ENCODE data around the gene QRFP.

The QRFP gene

GRCh38 chr9:130932255-130933079, 35.9 kb upstream of the QRFP start:
- Histone ChIP-seq H3K9ac (ENCODE audit: low read depth, low read length) (no peak overlapping the region), H3K9me3 (ENCODE audit: insufficient read depth, low read depth, low read length) (no peaks in the 10 kb centered on the region), H3K4me3 (ENCODE audit: low read length) (0 out of 2 replicates have a peak overlapping the region, but pooled peaks have one; percentile 1), H3K4me1 (ENCODE audit: insufficient read depth, low read length) (peaks cover 23% of the 10 kb centered on the region), H3K27ac (ENCODE audit: low read depth, low read length) (no peak overlapping the region), H3K36me3 (ENCODE audit: insufficient read depth, low read length) (no peaks in the 10 kb centered on the region), H3K27me3 (ENCODE audit: insufficient read depth, low read length) (peaks cover 11% of the 10 kb centered on the region)
- 49% methylated on average over 21 of the region's 21 CpGs for WGBS

- peaks cover 17% of the 10 kb centered on the region for H3K4me1 ChIP-seq (ENCODE audit: insufficient read depth, low read length)
- H3K27ac ChIP-seq (ENCODE audit: low read depth, low read length) = no peak overlapping the region
- no peak overlapping the region for H3K9ac ChIP-seq (ENCODE audit: low read depth, low read length)
- no peaks in the 10 kb centered on the region for H3K9me3 ChIP-seq (ENCODE audit: insufficient read depth, low read depth, low read length)
- H3K27me3 ChIP-seq (ENCODE audit: insufficient read depth, low read length) = peaks cover 4% of the 10 kb centered on the region; the same call in 1 of the 2 replicates
- H3K36me3 ChIP-seq (ENCODE audit: insufficient read depth, low read length) = no peaks in the 10 kb centered on the region
- WGBS = 91% methylated on average over 20 of the region's 20 CpGs
- H3K4me3 ChIP-seq (ENCODE audit: low read length) = no peak overlapping the region
These were observed 35.1 kb upstream of the QRFP start for GRCh38 chr9:130931508-130932254.

GRCh38 chr9:130930804-130931349, 34.3 kb upstream of the QRFP start:
- peaks cover 15% of the 10 kb centered on the region; the same call in 1 of the 2 replicates for H3K4me1 ChIP-seq (ENCODE audit: insufficient read depth, low read length)
- 96% methylated on average over 15 of the region's 15 CpGs for WGBS
- no peak overlapping the region for H3K4me3 ChIP-seq (ENCODE audit: low read length)
- no peak overlapping the region for H3K9ac ChIP-seq (ENCODE audit: low read depth, low read length)
- no peak overlapping the region for H3K27ac ChIP-seq (ENCODE audit: low read depth, low read length)
- peaks cover 4% of the 10 kb centered on the region; the same call in 1 of the 2 replicates for H3K27me3 ChIP-seq (ENCODE audit: insufficient read depth, low read length)
- no peaks in the 10 kb centered on the region for H3K36me3 ChIP-seq (ENCODE audit: insufficient read depth, low read length)
- H3K9me3 ChIP-seq (ENCODE audit: insufficient read depth, low read depth, low read length) = no peaks in the 10 kb centered on the region

GRCh38 chr9:130930132-130930803, 33.7 kb upstream of the QRFP start:
- no peaks in the 10 kb centered on the region for H3K36me3 ChIP-seq (ENCODE audit: insufficient read depth, low read length)
- no peaks in the 10 kb centered on the region for H3K9me3 ChIP-seq (ENCODE audit: insufficient read depth, low read depth, low read length)
- H3K4me3 ChIP-seq (ENCODE audit: low read length) = no peak overlapping the region
- no peak overlapping the region for H3K9ac ChIP-seq (ENCODE audit: low read depth, low read length)
- no peak overlapping the region for H3K27ac ChIP-seq (ENCODE audit: low read depth, low read length)
- H3K4me1 ChIP-seq (ENCODE audit: insufficient read depth, low read length) = peaks cover 15% of the 10 kb centered on the region; the same call in 1 of the 2 replicates
- peaks cover 4% of the 10 kb centered on the region; the same call in 1 of the 2 replicates for H3K27me3 ChIP-seq (ENCODE audit: insufficient read depth, low read length)
- WGBS = 88% methylated on average over 23 of the region's 23 CpGs

GRCh38 chr9:130929571-130930038, 33.0 kb upstream of the QRFP start:
- Histone ChIP-seq H3K27ac (ENCODE audit: low read depth, low read length) (no peak overlapping the region), H3K36me3 (ENCODE audit: insufficient read depth, low read length) (no peaks in the 10 kb centered on the region), H3K9ac (ENCODE audit: low read depth, low read length) (no peak overlapping the region), H3K9me3 (ENCODE audit: insufficient read depth, low read depth, low read length) (no peaks in the 10 kb centered on the region), H3K27me3 (ENCODE audit: insufficient read depth, low read length) (peaks cover 4% of the 10 kb centered on the region; the same call in 1 of the 2 replicates), H3K4me1 (ENCODE audit: insufficient read depth, low read length) (peaks cover 15% of the 10 kb centered on the region; the same call in 1 of the 2 replicates), H3K4me3 (ENCODE audit: low read length) (no peak overlapping the region)
- WGBS = 91% methylated on average over 36 of the region's 36 CpGs

GRCh38 chr9:130927995-130928900, 31.6 kb upstream of the QRFP start:
- H3K27me3 ChIP-seq (ENCODE audit: insufficient read depth, low read length) = peaks cover 2% of the 10 kb centered on the region; the same call in 1 of the 2 replicates

GRCh38 chr9:130927338-130927737, 30.7 kb upstream of the QRFP start:
- 92% methylated on average over 10 of the region's 10 CpGs for WGBS
- H3K9ac ChIP-seq (ENCODE audit: low read depth, low read length) = no peak overlapping the region
- no peak overlapping the region for H3K27ac ChIP-seq (ENCODE audit: low read depth, low read length)

More at GRCh38 chr9:130927995-130928900, 31.6 kb upstream of the QRFP start:
- Histone ChIP-seq H3K4me3 (ENCODE audit: low read length) (no peak overlapping the region), H3K4me1 (ENCODE audit: insufficient read depth, low read length) (peaks cover 8% of the 10 kb centered on the region; the same call in 1 of the 2 replicates), H3K36me3 (ENCODE audit: insufficient read depth, low read length) (no peaks in the 10 kb centered on the region), H3K9ac (ENCODE audit: low read depth, low read length) (no peak overlapping the region), H3K27ac (ENCODE audit: low read depth, low read length) (no peak overlapping the region), H3K9me3 (ENCODE audit: insufficient read depth, low read depth, low read length) (no peaks in the 10 kb centered on the region)
- 72% methylated on average over 13 of the region's 14 CpGs for WGBS

GRCh38 chr9:130925050-130925678, 28.6 kb upstream of the QRFP start:
- Histone ChIP-seq H3K4me3 (ENCODE audit: low read length) (no peak overlapping the region), H3K27me3 (ENCODE audit: insufficient read depth, low read length) (no peaks in the 10 kb centered on the region), H3K9me3 (ENCODE audit: insufficient read depth, low read depth, low read length) (no peaks in the 10 kb centered on the region), H3K9ac (ENCODE audit: low read depth, low read length) (no peak overlapping the region), H3K4me1 (ENCODE audit: insufficient read depth, low read length) (no peaks in the 10 kb centered on the region), H3K27ac (ENCODE audit: low read depth, low read length) (no peak overlapping the region), H3K36me3 (ENCODE audit: insufficient read depth, low read length) (no peaks in the 10 kb centered on the region)
- 94% methylated on average over 19 of the region's 19 CpGs for WGBS

More at GRCh38 chr9:130927338-130927737, 30.7 kb upstream of the QRFP start:
- H3K4me1 ChIP-seq (ENCODE audit: insufficient read depth, low read length) = peaks cover 4% of the 10 kb centered on the region; the same call in 1 of the 2 replicates
- no peaks in the 10 kb centered on the region for H3K27me3 ChIP-seq (ENCODE audit: insufficient read depth, low read length)
- H3K36me3 ChIP-seq (ENCODE audit: insufficient read depth, low read length) = no peaks in the 10 kb centered on the region
- no peak overlapping the region for H3K4me3 ChIP-seq (ENCODE audit: low read length)
- H3K9me3 ChIP-seq (ENCODE audit: insufficient read depth, low read depth, low read length) = no peaks in the 10 kb centered on the region

- Histone ChIP-seq H3K4me3 (ENCODE audit: low read length) (no peak overlapping the region), H3K36me3 (ENCODE audit: insufficient read depth, low read length) (no peaks in the 10 kb centered on the region), H3K27me3 (ENCODE audit: insufficient read depth, low read length) (no peaks in the 10 kb centered on the region), H3K4me1 (ENCODE audit: insufficient read depth, low read length) (no peaks in the 10 kb centered on the region), H3K9me3 (ENCODE audit: insufficient read depth, low read depth, low read length) (no peaks in the 10 kb centered on the region), H3K9ac (ENCODE audit: low read depth, low read length) (no peak overlapping the region), H3K27ac (ENCODE audit: low read depth, low read length) (no peak overlapping the region)
- 83% methylated on average over 10 of the region's 10 CpGs for WGBS
These were observed 27.8 kb upstream of the QRFP start for GRCh38 chr9:130924448-130924788.

Data from HUES64 (cell line).